Suprapubic skin (tissue), 3 donors: ENCODE data around the gene PLXNA4.

Experiments used
- POLR2A ChIP-seq, 2 donors: fragments of 450-650 bp; IDR thresholded peaks; one replicate each; pipeline ENCODE4 v1.6.1; 2017; ENCODE audit warnings: antibody characterized with exemption in 2 of 2, mild to moderate bottlenecking in 2 of 2, moderate library complexity in 2 of 2
- TF ChIP-seq, protein P1 (sequence below), 2 donors: fragments of 200-600 bp in 1 of 2; fragments of 450-650 bp in 1 of 2; sonication (generic) in 1 of 2; IDR thresholded peaks; one replicate each; pipeline ENCODE4 v1.5.1; 2016 to 2019; ENCODE audit warnings: antibody characterized with exemption in 2 of 2, mild to moderate bottlenecking in 1 of 2, moderate library complexity in 1 of 2

DNA sequence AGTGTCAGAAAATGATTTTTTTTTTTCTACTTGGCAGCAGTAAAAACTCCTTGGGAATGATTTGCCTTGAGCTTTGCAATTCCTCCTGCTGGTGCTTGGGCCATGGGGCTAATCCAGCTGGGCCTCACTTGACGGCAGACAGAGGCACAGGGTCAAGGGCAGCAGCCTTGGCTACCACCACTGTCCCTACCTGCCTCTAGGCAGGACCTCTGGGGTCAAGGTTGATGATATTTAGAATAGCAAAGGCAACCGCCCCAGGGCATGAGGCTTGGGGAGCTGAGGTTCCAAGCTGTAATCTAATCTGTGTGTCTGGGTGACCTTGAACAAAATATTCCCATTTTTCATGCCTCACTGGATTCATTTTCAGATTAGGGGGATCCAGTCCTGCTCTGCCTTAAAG lies 327.4 kb downstream of the PLXNA4 start:
- TF ChIP-seq, protein P1, sequence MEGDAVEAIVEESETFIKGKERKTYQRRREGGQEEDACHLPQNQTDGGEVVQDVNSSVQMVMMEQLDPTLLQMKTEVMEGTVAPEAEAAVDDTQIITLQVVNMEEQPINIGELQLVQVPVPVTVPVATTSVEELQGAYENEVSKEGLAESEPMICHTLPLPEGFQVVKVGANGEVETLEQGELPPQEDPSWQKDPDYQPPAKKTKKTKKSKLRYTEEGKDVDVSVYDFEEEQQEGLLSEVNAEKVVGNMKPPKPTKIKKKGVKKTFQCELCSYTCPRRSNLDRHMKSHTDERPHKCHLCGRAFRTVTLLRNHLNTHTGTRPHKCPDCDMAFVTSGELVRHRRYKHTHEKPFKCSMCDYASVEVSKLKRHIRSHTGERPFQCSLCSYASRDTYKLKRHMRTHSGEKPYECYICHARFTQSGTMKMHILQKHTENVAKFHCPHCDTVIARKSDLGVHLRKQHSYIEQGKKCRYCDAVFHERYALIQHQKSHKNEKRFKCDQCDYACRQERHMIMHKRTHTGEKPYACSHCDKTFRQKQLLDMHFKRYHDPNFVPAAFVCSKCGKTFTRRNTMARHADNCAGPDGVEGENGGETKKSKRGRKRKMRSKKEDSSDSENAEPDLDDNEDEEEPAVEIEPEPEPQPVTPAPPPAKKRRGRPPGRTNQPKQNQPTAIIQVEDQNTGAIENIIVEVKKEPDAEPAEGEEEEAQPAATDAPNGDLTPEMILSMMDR (IDR thresholded peaks at IDR 0.05) = no peak
- TF ChIP-seq POLR2A (IDR thresholded peaks at IDR 0.05) = no peak
